HG02623 (cell line): ENCODE measurements around the gene RNF31.

Source experiments
- ATAC-seq: cut with Tn5 transposase; IDR thresholded peaks from one replicate; pipeline ENCODE4 v1.9.1; 2021; ENCODE audit warnings: moderate library complexity; ENCODE audit not compliant: unreplicated experiment

RNF31 gene

GRCh38 chr14:24116128-24116814 lies 31.0 kb upstream of the RNF31 start:
- no peak for ATAC-seq

GRCh38 chr14:24117179-24117578 lies 30.1 kb upstream of the RNF31 start:
- ATAC-seq: no peak

- no peak for ATAC-seq
These were observed 27.6 kb upstream of the RNF31 start for GRCh38 chr14:24119691-24120090.

GRCh38 chr14:24121210-24121609 lies 26.1 kb upstream of the RNF31 start:
- no peak for ATAC-seq

GRCh38 chr14:24122416-24122815 lies 24.9 kb upstream of the RNF31 start:
- no peak for ATAC-seq

- no peak for ATAC-seq
These were observed 24.4 kb upstream of the RNF31 start for GRCh38 chr14:24122898-24123297.

GRCh38 chr14:24123424-24124417 lies 23.6 kb upstream of the RNF31 start:
- no peak for ATAC-seq

- no peak for ATAC-seq
These were observed 20.4 kb upstream of the RNF31 start for GRCh38 chr14:24126939-24127338.

- ATAC-seq: no peak
These were observed 19.6 kb upstream of the RNF31 start for GRCh38 chr14:24127673-24128072.

- no peak for ATAC-seq
These were observed 17.8 kb upstream of the RNF31 start for GRCh38 chr14:24129410-24129998.

GRCh38 chr14:24130380-24130716 lies 16.9 kb upstream of the RNF31 start, which contains the start of gene FITM1:
FITM1 (plus strand) TSS chr14:24130659; CDS start chr14:24131564, 905 bp downstream.
- no peak for ATAC-seq

- no peak for ATAC-seq
These were observed 16.4 kb upstream of the RNF31 start for GRCh38 chr14:24130717-24131548.

- ATAC-seq: no peak
These were observed 15.7 kb upstream of the RNF31 start for GRCh38 chr14:24131549-24131966.

- ATAC-seq: no peak
These were observed 15.1 kb upstream of the RNF31 start for GRCh38 chr14:24132061-24132685.

GRCh38 chr14:24132976-24133375 lies 14.3 kb upstream of the RNF31 start:
- no peak for ATAC-seq

GRCh38 chr14:24133735-24134134 lies 13.6 kb upstream of the RNF31 start:
- no peak for ATAC-seq

GRCh38 chr14:24135584-24135833 lies 11.8 kb upstream of the RNF31 start:
- ATAC-seq: peak; percentile 4

GRCh38 chr14:24135834-24136683 lies 11.2 kb upstream of the RNF31 start, which contains the start of gene PSME1:
PSME1 (plus strand) TSS chr14:24136194; CDS start chr14:24136263, 69 bp downstream.
- peak; percentile 80 for ATAC-seq

GRCh38 chr14:24136684-24137528 lies 10.4 kb upstream of the RNF31 start:
- no peak for ATAC-seq
